ENCODE results near the gene KCTD19. TPM values are rescaled to one million over a fixed set of nuclear protein-coding genes. Genes with fewer than 3 reads are reported as not detected.

Gene KCTD19
- total RNA-seq, 2 experiments from 2014 or later = not detected

GRCh38 chr16:67283826-67284555 lies 42.5 kb downstream of the KCTD19 start:
- Mint-ChIP-seq H3K36me3 (ENCODE audit: low read depth) (peaks cover 14% of the 10 kb centered on the region), H3K27me3 (no peaks in the 10 kb centered on the region), H3K4me3 (no peak overlapping the region), H3K4me1 (ENCODE audit: low read depth) (no peaks in the 10 kb centered on the region), H3K9me3 (no peaks in the 10 kb centered on the region), H3K27ac (no peak overlapping the region)
- Histone ChIP-seq H3K27ac (ENCODE audit: low read depth in 1 of 2, low read length in 2 of 2) (no peak overlapping the region), H3K36me3 (ENCODE audit: insufficient read depth, low read length) (peaks cover 3% of the 10 kb centered on the region), H3K4me1 (ENCODE audit: insufficient read depth, low read length) (peaks cover 9% of the 10 kb centered on the region), H3K4me3 (ENCODE audit: low read length) (no peak overlapping the region), H3K9me3 (ENCODE audit: control insufficient read depth in 1 of 2, insufficient read depth in 1 of 2, low read length in 2 of 2) (no peaks in the 10 kb centered on the region), H3K27me3 (ENCODE audit: control insufficient read depth in 1 of 2, insufficient read depth in 2 of 2, low read length in 2 of 2) (no peaks in the 10 kb centered on the region)
- ATAC-seq (ENCODE audit: poor library complexity) = no peak
- CTCF ChIA-PET = no interaction called here
- DNase-seq = no peak
- no peak for TF ChIP-seq CTCF (IDR thresholded peaks at IDR 0.05)
- intact Hi-C loops (cut with DNase I, micrococcal nuclease) = loop anchor here in 1 of 2 experiments (10.0 kb wide), 1 partner anchor 191 kb away; no protein-coding TSS in a partner anchor
- POLR2A ChIA-PET = no interaction called here

- no peaks in the 10 kb centered on the region for H3K9me3 Mint-ChIP-seq
- no peak overlapping the region for H3K27ac Mint-ChIP-seq
- peaks cover 14% of the 10 kb centered on the region for H3K36me3 Mint-ChIP-seq (ENCODE audit: low read depth)
- Histone ChIP-seq H3K27me3 (ENCODE audit: control insufficient read depth in 1 of 2, insufficient read depth in 2 of 2, low read length in 2 of 2) (no peaks in the 10 kb centered on the region), H3K36me3 (ENCODE audit: insufficient read depth, low read length) (peaks cover 3% of the 10 kb centered on the region), H3K4me3 (ENCODE audit: low read length) (no peak overlapping the region), H3K9me3 (ENCODE audit: control insufficient read depth in 1 of 2, insufficient read depth in 1 of 2, low read length in 2 of 2) (no peaks in the 10 kb centered on the region), H3K4me1 (ENCODE audit: insufficient read depth, low read length) (peaks cover 15% of the 10 kb centered on the region), H3K27ac (ENCODE audit: low read depth in 1 of 2, low read length in 2 of 2) (no peak overlapping the region)
- ATAC-seq (ENCODE audit: poor library complexity) (no peak), DNase-seq (no peak)
- ChIA-PET POLR2A (no interaction called here), CTCF (no interaction called here)
- H3K4me3 Mint-ChIP-seq = no peak overlapping the region
- H3K4me1 Mint-ChIP-seq (ENCODE audit: low read depth) = peaks cover 6% of the 10 kb centered on the region
- no peak for TF ChIP-seq CTCF (IDR thresholded peaks at IDR 0.05)
- H3K27me3 Mint-ChIP-seq = no peaks in the 10 kb centered on the region
- intact Hi-C loops (cut with DNase I, micrococcal nuclease) = loop anchor here in 1 of 2 experiments (10.0 kb wide), 1 partner anchor 192 kb away; no protein-coding TSS in a partner anchor
Observed at GRCh38 chr16:67283039-67283825, 43.3 kb downstream of the KCTD19 start.

GRCh38 chr16:67282447-67282805 lies 44.1 kb downstream of the KCTD19 start:
- H3K27me3 Mint-ChIP-seq = no peaks in the 10 kb centered on the region
- TF ChIP-seq CTCF (IDR thresholded peaks at IDR 0.05) = no peak
- DNase-seq (no peak), ATAC-seq (ENCODE audit: poor library complexity) (no peak)
- CTCF ChIA-PET = no interaction called here
- POLR2A ChIA-PET = no interaction called here
- intact Hi-C loops (cut with DNase I, micrococcal nuclease) = loop anchor here in 1 of 2 experiments (10.0 kb wide), 1 partner anchor 192 kb away; no protein-coding TSS in a partner anchor
- Histone ChIP-seq H3K9me3 (ENCODE audit: control insufficient read depth in 1 of 2, insufficient read depth in 1 of 2, low read length in 2 of 2) (no peaks in the 10 kb centered on the region), H3K27me3 (ENCODE audit: control insufficient read depth in 1 of 2, insufficient read depth in 2 of 2, low read length in 2 of 2) (no peaks in the 10 kb centered on the region), H3K36me3 (ENCODE audit: insufficient read depth, low read length) (peaks cover 3% of the 10 kb centered on the region), H3K4me3 (ENCODE audit: low read length) (no peak overlapping the region), H3K4me1 (ENCODE audit: insufficient read depth, low read length) (peaks cover 23% of the 10 kb centered on the region), H3K27ac (ENCODE audit: low read depth in 1 of 2, low read length in 2 of 2) (no peak overlapping the region)
- no peak overlapping the region for H3K27ac Mint-ChIP-seq
- peak overlapping the region; percentile 14 for H3K4me3 Mint-ChIP-seq
- peaks cover 16% of the 10 kb centered on the region for H3K36me3 Mint-ChIP-seq (ENCODE audit: low read depth)
- H3K9me3 Mint-ChIP-seq = no peaks in the 10 kb centered on the region
- peaks cover 10% of the 10 kb centered on the region for H3K4me1 Mint-ChIP-seq (ENCODE audit: low read depth)

All from CD4-positive, alpha-beta T cell (primary cell).